Measurements from ENCODE around the gene NRROS. TPM values are rescaled to one million over a fixed set of nuclear protein-coding genes. Genes with fewer than 3 reads are reported as not detected.

NRROS gene
- total and polyA plus RNA-seq, 7 experiments from 2014 or later = 1.3 to 53.3 (median 11.2) TPM

Other genes starting within 250 kb of the NRROS start
- 10 to 100 TPM; 52.6 to 90.6 (median 77.0) TPM for gene UBXN7, start 207.3 kb upstream of the NRROS start, total RNA-seq
- 10 to 100 TPM; 30.2 to 30.9 TPM for gene UBXN7, start 207.3 kb upstream of the NRROS start, polyA plus RNA-seq
- 10 to 100 TPM; 21.2 to 55.9 (median 35.9) TPM for gene RNF168, start 135.9 kb upstream of the NRROS start, total RNA-seq
- 10 to 100 TPM in 1 of 2 donors, 1 to 10 TPM in 1; 8.5 to 12.1 TPM for gene RNF168, start 135.9 kb upstream of the NRROS start, polyA plus RNA-seq
- gene SMCO1, start 124.3 kb upstream of the NRROS start, total RNA-seq = not detected
- gene SMCO1, start 124.3 kb upstream of the NRROS start, polyA plus RNA-seq = not detected
- gene WDR53, start 71.1 kb upstream of the NRROS start, total RNA-seq = 10 to 100 TPM; 13.6 to 31.5 (median 22.7) TPM
- 10 to 100 TPM; 11.9 to 25.1 TPM for gene WDR53, start 71.1 kb upstream of the NRROS start, polyA plus RNA-seq
- gene FBXO45, start 71.0 kb upstream of the NRROS start, total RNA-seq = 10 to 100 TPM in 1 of 5 experiments, 1 to 10 TPM in 4; 2.8 to 15.9 (median 7.1) TPM
- gene FBXO45, start 71.0 kb upstream of the NRROS start, polyA plus RNA-seq = 1 to 10 TPM; 1.2 to 2.0 TPM
- 1 to 10 TPM in 4 of 5 experiments, under 1 TPM in 1; 0.96 to 8.1 (median 6.9) TPM for gene CEP19, start 72.6 kb downstream of the NRROS start, total RNA-seq
- gene CEP19, start 72.6 kb downstream of the NRROS start, polyA plus RNA-seq = 10 to 100 TPM in 1 of 2 donors, 1 to 10 TPM in 1; 5.0 to 10.7 TPM
- gene PIGX, start 72.7 kb downstream of the NRROS start, total RNA-seq = 10 to 100 TPM; 13.7 to 58.5 (median 17.3) TPM
- gene PIGX, start 72.7 kb downstream of the NRROS start, polyA plus RNA-seq = 10 to 100 TPM; 22.6 to 35.9 TPM
- 10 to 100 TPM; 57.7 to 97.3 (median 79.7) TPM for gene PAK2, start 100.2 kb downstream of the NRROS start, total RNA-seq
- gene PAK2, start 100.2 kb downstream of the NRROS start, polyA plus RNA-seq = 10 to 100 TPM; 25.8 to 30.8 TPM
- 10 to 100 TPM; 40.6 to 59.4 (median 43.1) TPM for gene SENP5, start 228.2 kb downstream of the NRROS start, total RNA-seq
- 1 to 10 TPM; 6.8 to 7.5 TPM for gene SENP5, start 228.2 kb downstream of the NRROS start, polyA plus RNA-seq